ENCODE data around the gene DYNC1I1.
A peak's percentile ranks its signal among the peaks of the same experiment; 100 is the strongest.

Gene DYNC1I1

DNA sequence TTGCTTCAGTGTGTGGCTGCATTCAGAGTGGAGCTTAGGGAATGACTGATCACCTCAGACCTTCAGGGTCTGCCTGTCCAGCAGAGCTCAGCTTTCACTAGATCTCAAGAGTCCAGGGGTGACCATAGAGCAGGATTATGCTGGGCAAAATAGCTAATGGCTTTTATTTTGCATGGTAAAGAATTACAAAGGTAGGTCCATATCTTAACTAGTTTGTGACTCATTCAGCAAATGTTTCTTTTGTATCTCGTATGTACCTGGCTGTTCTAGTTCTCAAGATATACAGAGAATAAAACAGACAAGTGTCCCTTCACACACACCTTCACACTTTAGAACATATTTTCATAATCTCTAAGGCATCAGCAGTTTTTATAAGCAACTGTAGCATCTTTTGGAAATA, 180.5 kb downstream of the DYNC1I1 start:
- Histone ChIP-seq H2BK12ac (ENCODE audit: low read length) (no peak overlapping the region), H3K9me3 (ENCODE audit: insufficient read depth, low read depth, low read length) (no peaks in the 10 kb centered on the region), H3K27ac (ENCODE audit: low read depth, low read length) (no peak overlapping the region), H3K79me2 (ENCODE audit: control insufficient read depth, insufficient read depth, low read length, poor library complexity) (no peaks in the 10 kb centered on the region), H4K91ac (ENCODE audit: low read depth, low read length) (no peak overlapping the region), H3K18ac (ENCODE audit: low read length) (no peak overlapping the region), H3K4ac (ENCODE audit: low read depth, low read length) (no peak overlapping the region), H3K23ac (ENCODE audit: low read length) (no peak overlapping the region), H4K12ac (ENCODE audit: low read depth, low read length) (no peak overlapping the region), H2BK120ac (ENCODE audit: insufficient read depth, low read length, poor library complexity) (no peak overlapping the region), H3K4me1 (ENCODE audit: control insufficient read depth in 1 of 2, insufficient read depth in 2 of 2, low read length in 2 of 2) (no peaks in the 10 kb centered on the region), H3K9ac (ENCODE audit: low read length) (no peak overlapping the region), H3K14ac (ENCODE audit: low read length) (no peak overlapping the region), H2BK5ac (ENCODE audit: low read depth, low read length, poor library complexity) (no peak overlapping the region), H3K27me3 (ENCODE audit: insufficient read depth, low read length) (no peaks in the 10 kb centered on the region), H3K4me2 (ENCODE audit: low read length) (no peak overlapping the region), H3K4me3 (ENCODE audit: low read depth, low read length) (no peak overlapping the region), H2AK5ac (ENCODE audit: low read length) (no peak overlapping the region), H2AFZ (ENCODE audit: insufficient read depth, low read length, poor library complexity) (no peak overlapping the region), H4K8ac (ENCODE audit: low read depth, low read length) (no peak overlapping the region), H3K79me1 (ENCODE audit: low read length) (no peaks in the 10 kb centered on the region), H3K36me3 (ENCODE audit: control insufficient read depth in 1 of 2, insufficient read depth in 2 of 2, low read length in 2 of 2) (no peaks in the 10 kb centered on the region)
- peak in 1 of 2 donors; percentile 3 for DNase-seq
- no CpG with 5 or more reads among the region's 1 CpG for WGBS (ENCODE audit: extremely low coverage, insufficient coverage, insufficient read length)

DNA sequence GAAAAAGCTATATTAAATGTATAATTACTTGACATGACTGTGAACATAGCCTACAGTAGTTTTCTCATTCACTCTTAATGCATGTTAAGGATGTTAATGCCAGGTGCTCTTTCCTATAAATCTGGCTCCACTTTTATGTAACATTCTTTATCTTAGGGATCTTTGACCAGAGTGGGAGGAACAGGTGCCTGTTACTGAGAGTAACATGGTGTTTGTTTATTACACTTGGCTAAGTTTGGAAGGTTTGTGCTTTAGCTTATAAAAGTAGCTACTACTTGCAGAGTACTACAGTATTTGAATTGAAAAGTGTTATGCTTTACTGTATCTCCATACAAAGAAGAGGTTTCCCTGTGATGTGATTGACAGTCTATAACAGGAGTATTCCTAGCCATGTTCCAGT, 183.4 kb downstream of the DYNC1I1 start:
- Histone ChIP-seq H3K27ac (ENCODE audit: low read depth, low read length) (no peak overlapping the region), H3K4me1 (ENCODE audit: control insufficient read depth in 1 of 2, insufficient read depth in 2 of 2, low read length in 2 of 2) (no peaks in the 10 kb centered on the region), H2BK5ac (ENCODE audit: low read depth, low read length, poor library complexity) (no peak overlapping the region), H3K79me1 (ENCODE audit: low read length) (no peaks in the 10 kb centered on the region), H2AK5ac (ENCODE audit: low read length) (no peak overlapping the region), H3K27me3 (ENCODE audit: insufficient read depth, low read length) (peaks cover 3% of the 10 kb centered on the region), H4K12ac (ENCODE audit: low read depth, low read length) (no peak overlapping the region), H4K91ac (ENCODE audit: low read depth, low read length) (no peak overlapping the region), H3K9me3 (ENCODE audit: insufficient read depth, low read depth, low read length) (no peaks in the 10 kb centered on the region), H3K9ac (ENCODE audit: low read length) (no peak overlapping the region), H2BK12ac (ENCODE audit: low read length) (no peak overlapping the region), H3K4ac (ENCODE audit: low read depth, low read length) (no peak overlapping the region), H2BK120ac (ENCODE audit: insufficient read depth, low read length, poor library complexity) (no peak overlapping the region), H3K4me3 (ENCODE audit: low read depth, low read length) (no peak overlapping the region), H3K79me2 (ENCODE audit: control insufficient read depth, insufficient read depth, low read length, poor library complexity) (no peaks in the 10 kb centered on the region), H3K36me3 (ENCODE audit: control insufficient read depth in 1 of 2, insufficient read depth in 2 of 2, low read length in 2 of 2) (no peaks in the 10 kb centered on the region), H2AFZ (ENCODE audit: insufficient read depth, low read length, poor library complexity) (no peak overlapping the region), H3K18ac (ENCODE audit: low read length) (no peak overlapping the region), H3K14ac (ENCODE audit: low read length) (no peak overlapping the region), H3K23ac (ENCODE audit: low read length) (no peak overlapping the region), H3K4me2 (ENCODE audit: low read length) (no peak overlapping the region), H4K8ac (ENCODE audit: low read depth, low read length) (no peak overlapping the region)
- no peak for DNase-seq

DNA sequence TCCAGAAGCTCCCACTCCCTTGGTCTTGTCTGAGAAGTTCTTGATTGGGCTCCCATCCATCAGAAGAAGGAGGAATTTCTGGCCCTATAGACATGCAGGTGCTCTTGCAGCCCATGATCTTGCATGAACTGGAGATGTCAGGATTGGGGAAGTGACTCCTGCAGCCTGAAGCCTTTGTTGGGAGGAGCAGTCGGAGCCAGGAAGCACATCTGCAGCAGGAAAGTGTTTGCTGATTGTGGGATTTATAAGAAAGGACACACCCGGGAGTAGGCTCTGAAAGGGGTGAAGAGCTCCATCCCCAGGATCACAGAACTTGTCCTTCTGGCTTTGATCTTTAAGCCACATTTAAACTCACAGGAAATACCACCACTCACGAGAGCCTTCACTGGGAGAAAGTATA, 185.2 kb downstream of the DYNC1I1 start:
- Histone ChIP-seq H3K79me2 (ENCODE audit: control insufficient read depth, insufficient read depth, low read length, poor library complexity) (no peaks in the 10 kb centered on the region), H4K91ac (ENCODE audit: low read depth, low read length) (no peak overlapping the region), H4K8ac (ENCODE audit: low read depth, low read length) (no peak overlapping the region), H2AFZ (ENCODE audit: insufficient read depth, low read length, poor library complexity) (no peak overlapping the region), H3K23ac (ENCODE audit: low read length) (no peak overlapping the region), H2BK5ac (ENCODE audit: low read depth, low read length, poor library complexity) (no peak overlapping the region), H3K18ac (ENCODE audit: low read length) (no peak overlapping the region), H2BK12ac (ENCODE audit: low read length) (no peak overlapping the region), H3K4me2 (ENCODE audit: low read length) (no peak overlapping the region), H3K9me3 (ENCODE audit: insufficient read depth, low read depth, low read length) (no peaks in the 10 kb centered on the region), H3K4ac (ENCODE audit: low read depth, low read length) (no peak overlapping the region), H4K12ac (ENCODE audit: low read depth, low read length) (no peak overlapping the region), H3K14ac (ENCODE audit: low read length) (no peak overlapping the region), H3K36me3 (ENCODE audit: control insufficient read depth in 1 of 2, insufficient read depth in 2 of 2, low read length in 2 of 2) (no peaks in the 10 kb centered on the region), H3K79me1 (ENCODE audit: low read length) (no peaks in the 10 kb centered on the region), H3K27ac (ENCODE audit: low read depth, low read length) (no peak overlapping the region), H2BK120ac (ENCODE audit: insufficient read depth, low read length, poor library complexity) (no peak overlapping the region), H3K9ac (ENCODE audit: low read length) (no peak overlapping the region), H3K4me3 (ENCODE audit: low read depth, low read length) (no peak overlapping the region), H3K4me1 (ENCODE audit: control insufficient read depth in 1 of 2, insufficient read depth in 2 of 2, low read length in 2 of 2) (no peaks in the 10 kb centered on the region), H3K27me3 (ENCODE audit: insufficient read depth, low read length) (peaks cover 3% of the 10 kb centered on the region), H2AK5ac (ENCODE audit: low read length) (no peak overlapping the region)
- no peak for DNase-seq
- WGBS (ENCODE audit: extremely low coverage, insufficient coverage, insufficient read length), result no CpG with 5 or more reads among the region's 3 CpGs

DNA sequence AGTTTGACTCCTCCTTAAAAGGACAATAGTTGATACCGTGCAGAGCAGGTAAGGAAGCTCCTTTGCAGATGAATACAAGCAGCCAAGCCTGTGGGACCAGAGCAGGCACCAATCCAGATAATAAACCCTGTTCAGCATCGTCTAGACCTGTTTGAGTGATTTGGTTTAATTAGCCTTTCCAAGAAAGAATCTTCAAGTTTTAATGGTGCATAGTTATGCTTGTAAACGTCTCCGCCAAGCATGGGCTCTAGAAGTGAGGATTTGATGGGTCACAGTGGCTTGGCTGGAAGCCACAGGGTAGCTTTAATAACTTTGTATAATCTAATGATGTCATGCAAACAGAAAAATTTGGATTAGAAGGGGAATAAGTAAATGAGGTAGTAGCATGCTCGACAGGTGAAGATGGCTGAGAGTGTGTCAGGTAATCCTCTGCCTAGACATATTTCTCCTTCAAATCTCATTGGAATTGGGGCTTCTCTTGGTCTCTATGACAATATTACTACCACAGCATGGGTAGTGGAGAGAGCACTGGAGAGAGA, 188.4 kb downstream of the DYNC1I1 start:
- no peaks in the 10 kb centered on the region for H3K79me1 ChIP-seq (ENCODE audit: low read length)
- DNase-seq, result no peak
- no peak overlapping the region for H3K18ac ChIP-seq (ENCODE audit: low read length)
- no peak overlapping the region for H2BK12ac ChIP-seq (ENCODE audit: low read length)
- no peak overlapping the region for H3K4me2 ChIP-seq (ENCODE audit: low read length)
- H3K9me3 ChIP-seq (ENCODE audit: insufficient read depth, low read depth, low read length), result no peaks in the 10 kb centered on the region
- H3K36me3 ChIP-seq (ENCODE audit: control insufficient read depth in 1 of 2, insufficient read depth in 2 of 2, low read length in 2 of 2), result no peaks in the 10 kb centered on the region
- H3K79me2 ChIP-seq (ENCODE audit: control insufficient read depth, insufficient read depth, low read length, poor library complexity), result no peaks in the 10 kb centered on the region
- H3K27me3 ChIP-seq (ENCODE audit: insufficient read depth, low read length), result peaks cover 3% of the 10 kb centered on the region
- no peak overlapping the region for H3K4ac ChIP-seq (ENCODE audit: low read depth, low read length)
- no CpG with 5 or more reads among the region's 5 CpGs for WGBS (ENCODE audit: extremely low coverage, insufficient coverage, insufficient read length)
- H3K9ac ChIP-seq (ENCODE audit: low read length), result no peak overlapping the region
- H3K14ac ChIP-seq (ENCODE audit: low read length), result no peak overlapping the region
- no peak overlapping the region for H3K4me3 ChIP-seq (ENCODE audit: low read depth, low read length)
- no peak overlapping the region for H2AK5ac ChIP-seq (ENCODE audit: low read length)
- H4K8ac ChIP-seq (ENCODE audit: low read depth, low read length), result no peak overlapping the region
- H4K12ac ChIP-seq (ENCODE audit: low read depth, low read length), result no peak overlapping the region
- no peaks in the 10 kb centered on the region for H3K4me1 ChIP-seq (ENCODE audit: control insufficient read depth in 1 of 2, insufficient read depth in 2 of 2, low read length in 2 of 2)
- H3K23ac ChIP-seq (ENCODE audit: low read length), result no peak overlapping the region
- no peak overlapping the region for H2AFZ ChIP-seq (ENCODE audit: insufficient read depth, low read length, poor library complexity)
- no peak overlapping the region for H2BK5ac ChIP-seq (ENCODE audit: low read depth, low read length, poor library complexity)
- no peak overlapping the region for H2BK120ac ChIP-seq (ENCODE audit: insufficient read depth, low read length, poor library complexity)
- no peak overlapping the region for H4K91ac ChIP-seq (ENCODE audit: low read depth, low read length)
- H3K27ac ChIP-seq (ENCODE audit: low read depth, low read length), result no peak overlapping the region

Data from trophoblast cell (in vitro differentiated cells and primary cell).